ENCODE data around the gene XRCC5. TPM values are rescaled to one million over a fixed set of nuclear protein-coding genes. Genes with fewer than 3 reads are reported as not detected.

Gene XRCC5
- total RNA-seq, 1 experiment from 2014 or later, result 424 TPM

DNA sequence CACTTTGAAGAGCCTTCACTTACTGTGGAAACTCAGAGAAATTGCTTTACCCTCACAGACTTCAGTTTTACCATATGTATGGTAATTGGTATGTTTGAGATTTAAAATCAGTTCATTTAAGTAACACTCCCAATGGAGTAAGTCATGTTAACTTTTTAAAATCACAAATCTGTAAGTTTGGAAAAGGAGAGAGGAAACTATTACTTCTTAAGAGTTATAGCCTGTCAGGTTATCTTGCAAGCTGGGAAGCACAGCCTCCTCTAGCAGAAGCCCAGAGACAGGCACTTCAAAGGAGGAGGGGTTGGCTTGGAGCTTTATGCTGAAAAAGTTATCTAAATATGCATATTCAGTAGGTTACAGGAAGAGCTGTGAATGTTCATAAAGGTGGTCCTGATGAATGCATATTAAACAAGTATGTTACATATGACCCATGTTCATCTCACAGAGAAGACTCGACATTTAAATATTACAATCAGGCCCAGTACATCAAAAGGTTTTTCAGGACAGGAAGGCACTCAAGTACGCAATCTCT, 102.5 kb downstream of the XRCC5 start:
- ATAC-seq (no peak), DNase-seq (ENCODE audit: low read depth, low spot score) (no peak)
- no peak overlapping the region for H2AFZ ChIP-seq (ENCODE audit: low read depth, low read length, poor library complexity, severe bottlenecking)
- H3K4me1 ChIP-seq (ENCODE audit: control insufficient read depth in 1 of 2, insufficient read depth in 2 of 2, low read length in 2 of 2), result peaks cover 0 to 12% of the 10 kb centered on the region in 2 experiments; a peak in 1 of 4 replicates
- H3K4me3 ChIP-seq (replicated peaks in 1 of 2; ENCODE audit: low read depth in 1 of 2, low read length in 2 of 2), result no peak overlapping the region
- H3K4me2 ChIP-seq (ENCODE audit: low read length), result no peak overlapping the region
- no peaks in the 10 kb centered on the region for H4K20me1 ChIP-seq (ENCODE audit: insufficient read depth)
- BruUV-seq (replicated peaks), result no TSS peak
- CTCF ChIA-PET, result no interaction called here
- no peaks in the 10 kb centered on the region for H3K79me2 ChIP-seq (ENCODE audit: insufficient read depth, low read length)
- H3K36me3 ChIP-seq (ENCODE audit: control insufficient read depth in 1 of 2, insufficient read depth in 2 of 2, low read length in 2 of 2), result peaks cover 11 to 20% of the 10 kb centered on the region in 2 experiments
- no peak overlapping the region for H3K27ac ChIP-seq (ENCODE audit: low read depth, low read length)
- H3K9me3 ChIP-seq (ENCODE audit: control insufficient read depth in 1 of 2, insufficient read depth in 1 of 2, low read depth in 1 of 2, low read length in 2 of 2), result no peaks in the 10 kb centered on the region
- intact Hi-C loops (cut with micrococcal nuclease), result no loop called here
- H3K9ac ChIP-seq (ENCODE audit: low read length), result no peak overlapping the region
- POLR2A ChIA-PET, result no interaction called here
- RAD21 ChIA-PET (ENCODE audit: low non-redundant PET in 1 of 2, low total read pairs in 2 of 2, uncharacterized antibody in 2 of 2, unreplicated experiment in 2 of 2), result no interaction called here
- H3K9me2 ChIP-seq (ENCODE audit: insufficient read depth), result no peaks in the 10 kb centered on the region
- no peak for TF ChIP-seq SIN3A (IDR thresholded peaks at IDR 0.05; ENCODE audit: low read depth)
- no peak for TF ChIP-seq FOSL1 (IDR thresholded peaks at IDR 0.05; ENCODE audit: low read depth)
- TF ChIP-seq POLR2AphosphoS5 (IDR thresholded peaks at IDR 0.05; ENCODE audit: low read depth, low read length), result no peak
- TF ChIP-seq, protein P1, sequence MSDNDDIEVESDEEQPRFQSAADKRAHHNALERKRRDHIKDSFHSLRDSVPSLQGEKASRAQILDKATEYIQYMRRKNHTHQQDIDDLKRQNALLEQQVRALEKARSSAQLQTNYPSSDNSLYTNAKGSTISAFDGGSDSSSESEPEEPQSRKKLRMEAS (IDR thresholded peaks at IDR 0.05), result no peak
- no peaks in the 10 kb centered on the region for H3K27me3 ChIP-seq (ENCODE audit: insufficient read depth, low read length)

DNA sequence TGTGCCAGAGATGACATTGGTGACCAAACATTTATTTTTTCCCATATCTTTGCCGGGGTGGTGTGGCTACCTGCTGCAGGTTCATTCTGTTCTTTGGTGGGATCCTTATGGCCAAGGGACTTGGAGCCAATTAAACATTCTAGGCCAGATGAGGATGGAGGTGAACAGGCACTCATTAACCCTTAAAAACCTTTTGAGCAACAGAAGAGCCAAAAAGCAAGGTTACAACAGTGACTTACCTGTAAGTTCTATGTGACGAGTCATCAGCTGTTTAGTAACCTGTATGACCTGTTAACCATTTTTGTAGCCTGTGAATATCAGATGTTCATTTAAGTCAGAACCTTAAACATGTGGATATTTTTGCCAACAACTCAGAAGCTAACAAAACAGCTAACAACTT, 105.6 kb downstream of the XRCC5 start:
- H3K36me3 ChIP-seq (ENCODE audit: control insufficient read depth in 1 of 2, insufficient read depth in 2 of 2, low read length in 2 of 2), result peaks cover 0 to 5% of the 10 kb centered on the region in 2 experiments; a peak in 1 of 4 replicates
- H4K20me1 ChIP-seq (ENCODE audit: insufficient read depth), result no peaks in the 10 kb centered on the region
- no peak overlapping the region for H2AFZ ChIP-seq (ENCODE audit: low read depth, low read length, poor library complexity, severe bottlenecking)
- no peaks in the 10 kb centered on the region for H3K9me2 ChIP-seq (ENCODE audit: insufficient read depth)
- DNase-seq (ENCODE audit: low read depth, low spot score) (no peak), ATAC-seq (no peak)
- no peak overlapping the region for H3K9ac ChIP-seq (ENCODE audit: low read length)
- no peak overlapping the region for H3K4me2 ChIP-seq (ENCODE audit: low read length)
- TF ChIP-seq EZH2phosphoT487 (IDR thresholded peaks at IDR 0.05; ENCODE audit: borderline replicate concordance) (no peak), JUND (IDR thresholded peaks at IDR 0.05) (no peak), CEBPB (IDR thresholded peaks at IDR 0.05; ENCODE audit: low read depth) (no peak), ELF1 (IDR thresholded peaks at IDR 0.05; ENCODE audit: borderline replicate concordance, low read depth) (no peak), CBX3 (IDR thresholded peaks at IDR 0.05; ENCODE audit: low read depth) (no peak), YY1 (IDR thresholded peaks at IDR 0.05; ENCODE audit: extremely low read depth, insufficient replicate concordance, low read depth, low read length) (no peak), SRF (IDR thresholded peaks at IDR 0.05; ENCODE audit: low read depth) (no peak), EGR1 (IDR thresholded peaks at IDR 0.05; ENCODE audit: low read depth) (no peak), TCF7L2 (IDR thresholded peaks at IDR 0.05; ENCODE audit: borderline replicate concordance, extremely low read depth, insufficient read depth, insufficient read length) (no peak), FOSL1 (IDR thresholded peaks at IDR 0.05; ENCODE audit: low read depth) (no peak), SIN3A (IDR thresholded peaks at IDR 0.05; ENCODE audit: low read depth) (no peak), ZNF274 (IDR thresholded peaks at IDR 0.05; ENCODE audit: low read depth, low read length) (no peak), POLR2AphosphoS5 (IDR thresholded peaks at IDR 0.05; ENCODE audit: low read depth, low read length) (no peak)
- TF ChIP-seq, protein P2, sequence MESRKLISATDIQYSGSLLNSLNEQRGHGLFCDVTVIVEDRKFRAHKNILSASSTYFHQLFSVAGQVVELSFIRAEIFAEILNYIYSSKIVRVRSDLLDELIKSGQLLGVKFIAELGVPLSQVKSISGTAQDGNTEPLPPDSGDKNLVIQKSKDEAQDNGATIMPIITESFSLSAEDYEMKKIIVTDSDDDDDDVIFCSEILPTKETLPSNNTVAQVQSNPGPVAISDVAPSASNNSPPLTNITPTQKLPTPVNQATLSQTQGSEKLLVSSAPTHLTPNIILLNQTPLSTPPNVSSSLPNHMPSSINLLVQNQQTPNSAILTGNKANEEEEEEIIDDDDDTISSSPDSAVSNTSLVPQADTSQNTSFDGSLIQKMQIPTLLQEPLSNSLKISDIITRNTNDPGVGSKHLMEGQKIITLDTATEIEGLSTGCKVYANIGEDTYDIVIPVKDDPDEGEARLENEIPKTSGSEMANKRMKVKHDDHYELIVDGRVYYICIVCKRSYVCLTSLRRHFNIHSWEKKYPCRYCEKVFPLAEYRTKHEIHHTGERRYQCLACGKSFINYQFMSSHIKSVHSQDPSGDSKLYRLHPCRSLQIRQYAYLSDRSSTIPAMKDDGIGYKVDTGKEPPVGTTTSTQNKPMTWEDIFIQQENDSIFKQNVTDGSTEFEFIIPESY (IDR thresholded peaks at IDR 0.05; ENCODE audit: extremely low read depth, insufficient replicate concordance, low read length), result no peak
- RAD21 ChIA-PET (ENCODE audit: low non-redundant PET in 1 of 2, low total read pairs in 2 of 2, uncharacterized antibody in 2 of 2, unreplicated experiment in 2 of 2), result no interaction called here
- POLR2A ChIA-PET, result no interaction called here
- no peaks in the 10 kb centered on the region for H3K79me2 ChIP-seq (ENCODE audit: insufficient read depth, low read length)
- peaks cover 0 to 25% of the 10 kb centered on the region in 2 experiments; a peak in 2 of 4 replicates for H3K4me1 ChIP-seq (ENCODE audit: control insufficient read depth in 1 of 2, insufficient read depth in 2 of 2, low read length in 2 of 2)
- H3K4me3 ChIP-seq (replicated peaks in 1 of 2; ENCODE audit: low read depth in 1 of 2, low read length in 2 of 2), result no peak overlapping the region
- H3K27me3 ChIP-seq (ENCODE audit: insufficient read depth, low read length), result no peaks in the 10 kb centered on the region
- intact Hi-C loops (cut with micrococcal nuclease), result no loop called here
- no peaks in the 10 kb centered on the region for H3K9me3 ChIP-seq (ENCODE audit: control insufficient read depth in 1 of 2, insufficient read depth in 1 of 2, low read depth in 1 of 2, low read length in 2 of 2)
- BruUV-seq (replicated peaks), result no TSS peak
- H3K27ac ChIP-seq (ENCODE audit: low read depth, low read length), result no peak overlapping the region
- CTCF ChIA-PET, result no interaction called here

Data from HCT116 (cell line).